ENCODE measurements around the gene DBT. TPM values are rescaled to one million over a fixed set of nuclear protein-coding genes. Genes with fewer than 3 reads are reported as not detected.

The DBT gene
- total and polyA plus RNA-seq, 2 of the 8 experiments (the other 6 are each of a cell fraction or from before 2014, with no cell fraction given), result 3.3 to 24.6 TPM

- no peak for TF ChIP-seq CHD7 (IDR thresholded peaks at IDR 0.05; ENCODE audit: insufficient replicate concordance, low read length)
- TF ChIP-seq POLR2A (IDR thresholded peaks at IDR 0.05; ENCODE audit: control extremely low read depth in 1 of 2, low read depth in 2 of 2, low read length in 2 of 2), result no peak
- TF ChIP-seq SP4 (IDR thresholded peaks at IDR 0.05; ENCODE audit: low read length), result no peak
- TF ChIP-seq TEAD4 (IDR thresholded peaks at IDR 0.05; ENCODE audit: low read depth, low read length), result no peak
- TF ChIP-seq TCF12 (IDR thresholded peaks at IDR 0.05; ENCODE audit: low read depth, low read length), result no peak
- no peak for TF ChIP-seq TAF7 (optimal IDR thresholded peaks at IDR 0.05; ENCODE audit: borderline replicate concordance, low read depth, low read length)
- TF ChIP-seq GTF2F1 (IDR thresholded peaks at IDR 0.05; ENCODE audit: borderline replicate concordance, low read depth, low read length), result no peak
- no peak for TF ChIP-seq MAX (IDR thresholded peaks at IDR 0.05)
- TF ChIP-seq USF2 (IDR thresholded peaks at IDR 0.05; ENCODE audit: low read length), result no peak
- no peak for TF ChIP-seq SAP30 (IDR thresholded peaks at IDR 0.05; ENCODE audit: insufficient read depth, insufficient replicate concordance, low read length)
- TF ChIP-seq TAF1 (IDR thresholded peaks at IDR 0.05; ENCODE audit: low read depth, low read length), result no peak
Observed at GRCh38 chr1:100178091-100178490, 71.5 kb downstream of the DBT start, which contains the start of gene LRRC39 (continued).

Data from H1 (cell line).